Breast epithelium (tissue), 4 donors: ENCODE results near the gene FAM114A1. TPM values are rescaled to one million over a fixed set of nuclear protein-coding genes. Genes with fewer than 3 reads are reported as not detected.
A peak's percentile ranks its signal among the peaks of the same experiment; 100 is the strongest.

Experiments
- DNase-seq, 2 donors: peaks; one replicate each; pipeline ENCODE4 v3.0.0-alpha.2; 2019; ENCODE audit warnings: low spot score in 2 of 2
- H3K27ac ChIP-seq, 2 donors: fragments of 200-600 bp; sonication (generic) in 1 of 2; one replicate each; pipeline ENCODE4 v1.5.1; 2016 to 2019; ENCODE audit warnings: mild to moderate bottlenecking in 1 of 2
- H3K27me3 ChIP-seq, 2 donors: fragments of 200-600 bp; sonication (generic) in 1 of 2; one replicate each; pipeline versions ENCODE4 v1.5.1 to v1.6.0; 2017 to 2019; ENCODE audit warnings: control low read depth in 1 of 2, mild to moderate bottlenecking in 1 of 2
- H3K36me3 ChIP-seq: fragments of 200-600 bp; one replicate; pipeline ENCODE4 v1.5.1; 2019
- H3K4me1 ChIP-seq, 2 donors: fragments of 200-600 bp; sonication (generic); one replicate each; pipeline ENCODE4 v1.5.1; 2016 to 2019; ENCODE audit warnings: control low read depth in 1 of 2
- H3K4me3 ChIP-seq, 3 donors: fragments of 200-600 bp; sonication (generic); 1 replicate in 2 of 3; 2 replicates in 1 of 3; pipeline ENCODE4 v1.5.1; 2016 to 2019; ENCODE audit warnings: mild to moderate bottlenecking in 3 of 3, moderate library complexity in 2 of 3
- H3K9me3 ChIP-seq, 2 donors: fragments of 200-600 bp; sonication (generic) in 1 of 2; one replicate each; pipeline ENCODE4 v1.5.1; 2016 to 2019; ENCODE audit warnings: control low read depth in 1 of 2
- CTCF ChIP-seq, 3 donors: fragments of 450-650 bp; IDR thresholded peaks; one replicate each; pipeline ENCODE4 v1.5.1; 2016 to 2017; ENCODE audit warnings: antibody characterized with exemption in 3 of 3, mild to moderate bottlenecking in 3 of 3, moderate library complexity in 3 of 3
- POLR2A ChIP-seq: fragments of 450-650 bp; IDR thresholded peaks from one replicate; pipeline ENCODE4 v1.6.1; 2016; ENCODE audit warnings: antibody characterized with exemption, mild to moderate bottlenecking, moderate library complexity
- POLR2AphosphoS5 ChIP-seq, 3 donors: sonication (generic); formaldehyde crosslinking; IDR thresholded peaks; one replicate each; pipeline ENCODE4 v1.6.1; 2017; ENCODE audit warnings: antibody characterized with exemption in 3 of 3
- intact Hi-C: fragments of 100-400 bp; cut with DNase I; formaldehyde crosslinking; loops from one replicate; pipeline ENCODE4 v1.15.1; 2023; ENCODE audit warnings: low total_unique reads
- total RNA-seq, 3 donors: library from RNA; depleted of rRNA; stranded (reverse); fragments of >200 nt; gene quantifications; one replicate each; pipeline ENCODE4 v1.1.0, GENCODE V29; 2016

Gene FAM114A1
- total RNA-seq, 3 donors from 2014 or later: 74.6 to 109 (median 85.9) TPM

- intact Hi-C loops: no loop called here
- no peak for TF ChIP-seq POLR2A
- no peak for TF ChIP-seq CTCF (IDR thresholded peaks at IDR 0.05)
- no peak for TF ChIP-seq POLR2AphosphoS5 (IDR thresholded peaks at IDR 0.05)
- Histone ChIP-seq H3K27me3 (no peaks in the 10 kb centered on the region), H3K4me3 (no peak overlapping the region), H3K36me3 (no peaks in the 10 kb centered on the region), H3K27ac (no peak overlapping the region), H3K4me1 (peaks cover 0 to 6% of the 10 kb centered on the region in 2 donors), H3K9me3 (no peaks in the 10 kb centered on the region)
- DNase-seq: no peak
These were observed 5.8 kb upstream of the FAM114A1 start for GRCh38 chr4:38861791-38862190.

- no peaks in the 10 kb centered on the region for H3K4me1 ChIP-seq
- no peak overlapping the region for H3K4me3 ChIP-seq
- no peaks in the 10 kb centered on the region for H3K36me3 ChIP-seq
- no peak overlapping the region for H3K27ac ChIP-seq
- no peaks in the 10 kb centered on the region for H3K27me3 ChIP-seq
- no peak for DNase-seq
- no peaks in the 10 kb centered on the region for H3K9me3 ChIP-seq
- TF ChIP-seq CTCF (IDR thresholded peaks at IDR 0.05) (no peak), POLR2AphosphoS5 (IDR thresholded peaks at IDR 0.05) (no peak), POLR2A (no peak)
- intact Hi-C loops: no loop called here
These were observed 2.2 kb upstream of the FAM114A1 start for GRCh38 chr4:38865445-38865844.

GRCh38 chr4:38866973-38867477 lies 581 bp upstream of the FAM114A1 start:
- no peaks in the 10 kb centered on the region for H3K36me3 ChIP-seq
- peak overlapping the region; percentile 75 to 95 (median 93) for H3K4me3 ChIP-seq
- peak overlapping the region; percentile 95 to 99 for H3K27ac ChIP-seq
- no peak for TF ChIP-seq CTCF (IDR thresholded peaks at IDR 0.05)
- TF ChIP-seq POLR2A: no peak
- no peak for TF ChIP-seq POLR2AphosphoS5 (IDR thresholded peaks at IDR 0.05)
- H3K4me1 ChIP-seq: no peaks in the 10 kb centered on the region
- no peak for DNase-seq
- H3K27me3 ChIP-seq: no peaks in the 10 kb centered on the region
- H3K9me3 ChIP-seq: no peaks in the 10 kb centered on the region
- intact Hi-C loops: no loop called here

- Histone ChIP-seq H3K4me1 (no peaks in the 10 kb centered on the region), H3K27me3 (no peaks in the 10 kb centered on the region), H3K27ac (peak overlapping the region; percentile 95 to 99), H3K36me3 (no peaks in the 10 kb centered on the region), H3K4me3 (peak overlapping the region; percentile 75 to 95 (median 93)), H3K9me3 (no peaks in the 10 kb centered on the region)
- TF ChIP-seq POLR2A: no peak
- peak in 2 of 3 donors; percentile 3 to 12 for TF ChIP-seq POLR2AphosphoS5 (IDR thresholded peaks at IDR 0.05)
- intact Hi-C loops: no loop called here
- peak in 1 of 2 donors; percentile 39 for DNase-seq
These were observed 704 bp downstream of the FAM114A1 start for GRCh38 chr4:38868059-38868960.

GRCh38 chr4:38869511-38869910 lies 1.9 kb downstream of the FAM114A1 start:
- H3K4me1 ChIP-seq: no peaks in the 10 kb centered on the region

More at GRCh38 chr4:38869511-38869910, 1.9 kb downstream of the FAM114A1 start:
- peak overlapping the region; percentile 95 to 99 for H3K27ac ChIP-seq
- TF ChIP-seq CTCF (IDR thresholded peaks at IDR 0.05): no peak
- TF ChIP-seq POLR2A: no peak
- TF ChIP-seq POLR2AphosphoS5 (IDR thresholded peaks at IDR 0.05): no peak
- H3K4me3 ChIP-seq: peak overlapping the region in 1 of 3 donors; percentile 95
- no peaks in the 10 kb centered on the region for H3K27me3 ChIP-seq
- DNase-seq: no peak
- H3K9me3 ChIP-seq: no peaks in the 10 kb centered on the region
- H3K36me3 ChIP-seq: no peaks in the 10 kb centered on the region
- intact Hi-C loops: no loop called here
